Fibroblast of skin of back (primary cell): Measurements from ENCODE around the gene MYO7A.

Experiments used
- DNase-seq: peaks from one replicate; pipeline ENCODE4 v3.0.0-alpha.2; 2013

The MYO7A gene

GRCh38 chr11:77167791-77168190 is 39.7 kb downstream of the MYO7A start:
- DNase-seq = no peak

GRCh38 chr11:77170107-77170506 is 42.1 kb downstream of the MYO7A start:
- no peak for DNase-seq

GRCh38 chr11:77171254-77171653 is 43.2 kb downstream of the MYO7A start:
- DNase-seq = no peak

- DNase-seq = no peak
Observed at GRCh38 chr11:77171885-77172665, 44.0 kb downstream of the MYO7A start.

GRCh38 chr11:77172666-77172982 is 44.6 kb downstream of the MYO7A start:
- no peak for DNase-seq

- DNase-seq = no peak
Observed at GRCh38 chr11:77173494-77173893, 45.4 kb downstream of the MYO7A start.

- DNase-seq = no peak
Observed at GRCh38 chr11:77174559-77174958, 46.5 kb downstream of the MYO7A start.

- no peak for DNase-seq
Observed at GRCh38 chr11:77175021-77175842, 47.2 kb downstream of the MYO7A start.

GRCh38 chr11:77175869-77176539 is 48.0 kb downstream of the MYO7A start:
- DNase-seq = peak; percentile 6

- DNase-seq = no peak
Observed at GRCh38 chr11:77176996-77177395, 49.0 kb downstream of the MYO7A start.

- no peak for DNase-seq
Observed at GRCh38 chr11:77178150-77178549, 50.1 kb downstream of the MYO7A start.

GRCh38 chr11:77179048-77179447 is 51.0 kb downstream of the MYO7A start:
- no peak for DNase-seq

GRCh38 chr11:77179681-77180080 is 51.6 kb downstream of the MYO7A start:
- DNase-seq = no peak

GRCh38 chr11:77180346-77180745 is 52.3 kb downstream of the MYO7A start:
- no peak for DNase-seq

GRCh38 chr11:77181226-77181625 is 53.2 kb downstream of the MYO7A start:
- no peak for DNase-seq

- DNase-seq = no peak
Observed at GRCh38 chr11:77181799-77182541, 53.9 kb downstream of the MYO7A start.

GRCh38 chr11:77182542-77183430 is 54.7 kb downstream of the MYO7A start:
- DNase-seq = no peak

- DNase-seq = no peak
Observed at GRCh38 chr11:77183431-77183984, 55.5 kb downstream of the MYO7A start.

- DNase-seq = no peak
Observed at GRCh38 chr11:77184136-77184860, 56.3 kb downstream of the MYO7A start.

- DNase-seq = no peak
Observed at GRCh38 chr11:77186302-77186701, 58.3 kb downstream of the MYO7A start.
